K562 (cell line): ENCODE measurements around the gene PPP1R13L. TPM values are rescaled to one million over a fixed set of nuclear protein-coding genes. Genes with fewer than 3 reads are reported as not detected.

Experiments
- ARHGAP35 ChIP-seq: fragments of 450-650 bp; IDR thresholded peaks from 2 replicates; pipeline ENCODE4 v1.6.1; 2018; ENCODE audit not compliant: partially characterized antibody
- BRD4 ChIP-seq: fragments of 200-600 bp; sonication (generic); IDR thresholded peaks from 2 replicates; pipeline ENCODE4 v1.6.1; 2017; ENCODE audit warnings: inconsistent platforms
- BRD9 ChIP-seq: fragments of 450-650 bp; IDR thresholded peaks from 2 replicates; pipeline ENCODE4 v1.6.1; 2018; ENCODE audit warnings: low read depth; ENCODE audit not compliant: partially characterized antibody
- MCM3 ChIP-seq: fragments of 450-650 bp; IDR thresholded peaks from 2 replicates; pipeline ENCODE4 v1.6.1; 2016
- MIER1 ChIP-seq: fragments of 450-650 bp; IDR thresholded peaks from 2 replicates; pipeline ENCODE4 v1.6.1; 2016; ENCODE audit warnings: antibody characterized with exemption, mild to moderate bottlenecking, low read depth
- PCBP1 ChIP-seq: fragments of 200-400 bp; formaldehyde crosslinking; IDR thresholded peaks from 2 replicates; pipeline ENCODE4 v1.6.1; 2018; ENCODE audit warnings: mild to moderate bottlenecking, low read depth, low read length; ENCODE audit not compliant: poor library complexity, severe bottlenecking
- PRDM10 ChIP-seq: fragments of 450-650 bp; IDR thresholded peaks from 2 replicates; pipeline ENCODE4 v1.6.1; 2018; ENCODE audit not compliant: partially characterized antibody
- SMARCA5 ChIP-seq: fragments of 450-650 bp; IDR thresholded peaks from 2 replicates; pipeline ENCODE4 v1.6.1; 2016
- TAF15 ChIP-seq: fragments of 200-400 bp; formaldehyde crosslinking; IDR thresholded peaks from 2 replicates; pipeline ENCODE4 v1.6.1; 2017; ENCODE audit warnings: mild to moderate bottlenecking, low read depth, low read length, moderate library complexity
- TEAD1 ChIP-seq, 2 experiments: fragments of 450-650 bp in 1 of 2; sonication (generic) in 1 of 2; formaldehyde crosslinking; IDR thresholded peaks; 2 replicates each; pipeline versions ENCODE4 v1.4.0 to v1.8.0; 2020 to 2022; ENCODE audit warnings: mild to moderate bottlenecking in 2 of 2, missing genetic modification reagents in 1 of 2
- ZBTB49 ChIP-seq: sonication (generic); formaldehyde crosslinking; IDR thresholded peaks from 2 replicates; pipeline ENCODE4 v1.8.0; 2022; ENCODE audit warnings: missing genetic modification reagents, mild to moderate bottlenecking, borderline replicate concordance
- ZNF280B ChIP-seq: fragments of 250-450 bp; sonication (Bioruptor Pico); IDR thresholded peaks from 2 replicates; pipeline ENCODE4 v1.5.1; 2021; ENCODE audit warnings: mild to moderate bottlenecking
- ZZZ3 ChIP-seq: fragments of 450-650 bp; IDR thresholded peaks from 2 replicates; pipeline ENCODE4 v1.6.1; 2016; ENCODE audit warnings: antibody characterized with exemption, mild to moderate bottlenecking, moderate library complexity
- polyA plus RNA-seq, 8 experiments: library from polyadenylated mRNA; depleted of rRNA in 4 of 8; stranded (reverse) in 5 of 8; unstranded in 3 of 8; fragments of >200 nt; fragmentation: Nextera tagmentation in 2 of 8; fragmentation: Illumina TruSeq in 1 of 8; extraction: Ambion mirVana in 2 of 8; extraction: Trizol in 1 of 8; gene quantifications; 2 replicates each; pipeline versions ENCODE4 v1.2.1 to v1.2.3, GENCODE V29; 2011 to 2014; ENCODE audit warnings: inconsistent platforms in 1 of 8, missing spikeins in 1 of 8
- total RNA-seq, 7 experiments: library from RNA; depleted of rRNA in 6 of 7; stranded (reverse); fragments of >200 nt in 6 of 7; fragmentation: Illumina TruSeq in 2 of 7; extraction: Trizol in 2 of 7; gene quantifications; 2 replicates each; pipeline versions ENCODE4 v1.2.1 to v1.2.3, GENCODE V29; 2011 to 2021; ENCODE audit warnings: low replicate concordance in 1 of 7
- TF ChIP-seq, protein P1 (sequence below), 2 experiments: fragments of 450-650 bp in 1 of 2; IDR thresholded peaks; 2 replicates each; pipeline ENCODE4 v1.6.1; 2011 to 2017; ENCODE audit warnings: low read depth in 2 of 2, antibody characterized with exemption in 1 of 2, borderline replicate concordance in 1 of 2, low read length in 1 of 2, mild to moderate bottlenecking in 1 of 2, mixed read lengths in 1 of 2; ENCODE audit not compliant: control insufficient read depth in 1 of 2
- TF ChIP-seq, protein P2 (sequence below): fragments of 450-650 bp; IDR thresholded peaks from 2 replicates; pipeline ENCODE4 v1.6.1; 2017; ENCODE audit warnings: antibody characterized with exemption

PPP1R13L gene
- total and polyA plus RNA-seq, 9 of the 15 experiments (the other 6 are each of a cell fraction or from before 2014, with no cell fraction given), result 0.32 to 6.7 (median 2.0) TPM

- TF ChIP-seq BRD4 (peak; percentile 38; the same call in 1 of the 2 replicates), MIER1 (peak; percentile 28; the same call in 1 of the 2 replicates), TAF15 (no peak), PRDM10 (no peak), PCBP1 (no peak), MCM3 (no peak), BRD9 (peak; percentile 42), ZNF280B (CRISPR knock-in tag) (no peak), ARHGAP35 (peak; percentile 17), ZZZ3 (no peak), SMARCA5 (peak; percentile 100), ZBTB49 (CRISPR knock-in tag) (no peak), TEAD1 (CRISPR knock-in tag; IDR thresholded peaks at IDR 0.05) (0 out of 4 replicates have a peak, but pooled peaks of 1 of the 2 experiments have one; percentile 58)
- TF ChIP-seq, protein P1, sequence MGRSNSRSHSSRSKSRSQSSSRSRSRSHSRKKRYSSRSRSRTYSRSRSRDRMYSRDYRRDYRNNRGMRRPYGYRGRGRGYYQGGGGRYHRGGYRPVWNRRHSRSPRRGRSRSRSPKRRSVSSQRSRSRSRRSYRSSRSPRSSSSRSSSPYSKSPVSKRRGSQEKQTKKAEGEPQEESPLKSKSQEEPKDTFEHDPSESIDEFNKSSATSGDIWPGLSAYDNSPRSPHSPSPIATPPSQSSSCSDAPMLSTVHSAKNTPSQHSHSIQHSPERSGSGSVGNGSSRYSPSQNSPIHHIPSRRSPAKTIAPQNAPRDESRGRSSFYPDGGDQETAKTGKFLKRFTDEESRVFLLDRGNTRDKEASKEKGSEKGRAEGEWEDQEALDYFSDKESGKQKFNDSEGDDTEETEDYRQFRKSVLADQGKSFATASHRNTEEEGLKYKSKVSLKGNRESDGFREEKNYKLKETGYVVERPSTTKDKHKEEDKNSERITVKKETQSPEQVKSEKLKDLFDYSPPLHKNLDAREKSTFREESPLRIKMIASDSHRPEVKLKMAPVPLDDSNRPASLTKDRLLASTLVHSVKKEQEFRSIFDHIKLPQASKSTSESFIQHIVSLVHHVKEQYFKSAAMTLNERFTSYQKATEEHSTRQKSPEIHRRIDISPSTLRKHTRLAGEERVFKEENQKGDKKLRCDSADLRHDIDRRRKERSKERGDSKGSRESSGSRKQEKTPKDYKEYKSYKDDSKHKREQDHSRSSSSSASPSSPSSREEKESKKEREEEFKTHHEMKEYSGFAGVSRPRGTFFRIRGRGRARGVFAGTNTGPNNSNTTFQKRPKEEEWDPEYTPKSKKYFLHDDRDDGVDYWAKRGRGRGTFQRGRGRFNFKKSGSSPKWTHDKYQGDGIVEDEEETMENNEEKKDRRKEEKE (IDR thresholded peaks at IDR 0.05; ENCODE audit: borderline replicate concordance in 1 of 2, control insufficient read depth in 1 of 2, low read depth in 2 of 2, low read length in 1 of 2), result no peak
- TF ChIP-seq, protein P2, sequence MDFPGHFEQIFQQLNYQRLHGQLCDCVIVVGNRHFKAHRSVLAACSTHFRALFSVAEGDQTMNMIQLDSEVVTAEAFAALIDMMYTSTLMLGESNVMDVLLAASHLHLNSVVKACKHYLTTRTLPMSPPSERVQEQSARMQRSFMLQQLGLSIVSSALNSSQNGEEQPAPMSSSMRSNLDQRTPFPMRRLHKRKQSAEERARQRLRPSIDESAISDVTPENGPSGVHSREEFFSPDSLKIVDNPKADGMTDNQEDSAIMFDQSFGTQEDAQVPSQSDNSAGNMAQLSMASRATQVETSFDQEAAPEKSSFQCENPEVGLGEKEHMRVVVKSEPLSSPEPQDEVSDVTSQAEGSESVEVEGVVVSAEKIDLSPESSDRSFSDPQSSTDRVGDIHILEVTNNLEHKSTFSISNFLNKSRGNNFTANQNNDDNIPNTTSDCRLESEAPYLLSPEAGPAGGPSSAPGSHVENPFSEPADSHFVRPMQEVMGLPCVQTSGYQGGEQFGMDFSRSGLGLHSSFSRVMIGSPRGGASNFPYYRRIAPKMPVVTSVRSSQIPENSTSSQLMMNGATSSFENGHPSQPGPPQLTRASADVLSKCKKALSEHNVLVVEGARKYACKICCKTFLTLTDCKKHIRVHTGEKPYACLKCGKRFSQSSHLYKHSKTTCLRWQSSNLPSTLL, result no peak
Observed at GRCh38 chr19:45442408-45442777, 37.5 kb upstream of the PPP1R13L start (continued).
